Right ventricle myocardium superior (tissue), 1 donor: ENCODE measurements around the gene PIP5K1B. TPM values are rescaled to one million over a fixed set of nuclear protein-coding genes. Genes with fewer than 3 reads are reported as not detected.
"Not testable (repeated sequence)": the region's sequence is repeated elsewhere in the genome, so short reads cannot be mapped to it uniquely, and the experiment has no call there.

ENCODE experiments used
- ATAC-seq: fragments of 200-7000 bp; cut with Tn5 transposase; one replicate; pipeline ENCODE4 v1.9.1; 2020; ENCODE audit warnings: mild to moderate bottlenecking; ENCODE audit not compliant: poor library complexity
- DNase-seq: peaks from one replicate; pipeline ENCODE4 v3.0.0-alpha.2; 2020
- intact Hi-C: fragments of 100-400 bp; cut with DNase I; formaldehyde crosslinking; loops from one replicate; pipeline ENCODE4 v1.11.2; 2022
- long read RNA-seq: library from polyadenylated mRNA; unstranded; transcript quantifications from one replicate; pipeline ENCODE4 v2.0.0, GENCODE V29; 2021
- total RNA-seq: library from RNA; stranded (reverse); fragmentation: NEBNext Ultra II Directional; extraction: Animal tissue kit (Norgen Biotek cat#: 25700); gene quantifications from one replicate; pipeline ENCODE4 v1.2.1, GENCODE V29; 2021
- donor health status: DM: no; HTN: yes; CAD: no; lungs with severe emphysema.

PIP5K1B gene, protein sequence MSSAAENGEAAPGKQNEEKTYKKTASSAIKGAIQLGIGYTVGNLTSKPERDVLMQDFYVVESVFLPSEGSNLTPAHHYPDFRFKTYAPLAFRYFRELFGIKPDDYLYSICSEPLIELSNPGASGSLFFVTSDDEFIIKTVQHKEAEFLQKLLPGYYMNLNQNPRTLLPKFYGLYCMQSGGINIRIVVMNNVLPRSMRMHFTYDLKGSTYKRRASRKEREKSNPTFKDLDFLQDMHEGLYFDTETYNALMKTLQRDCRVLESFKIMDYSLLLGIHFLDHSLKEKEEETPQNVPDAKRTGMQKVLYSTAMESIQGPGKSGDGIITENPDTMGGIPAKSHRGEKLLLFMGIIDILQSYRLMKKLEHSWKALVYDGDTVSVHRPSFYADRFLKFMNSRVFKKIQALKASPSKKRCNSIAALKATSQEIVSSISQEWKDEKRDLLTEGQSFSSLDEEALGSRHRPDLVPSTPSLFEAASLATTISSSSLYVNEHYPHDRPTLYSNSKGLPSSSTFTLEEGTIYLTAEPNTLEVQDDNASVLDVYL
- total RNA-seq, result 62.8 TPM
- long read RNA-seq, transcript PIP5K1B-201 (16 exons, 2,654 nt), result major isoform, 19 of 54 reads
- long read RNA-seq, partial matches to known transcripts, result 12 of 54 reads
- long read RNA-seq, other reads (novel, unspliced or antisense), result 21 of 54 reads

DNA sequence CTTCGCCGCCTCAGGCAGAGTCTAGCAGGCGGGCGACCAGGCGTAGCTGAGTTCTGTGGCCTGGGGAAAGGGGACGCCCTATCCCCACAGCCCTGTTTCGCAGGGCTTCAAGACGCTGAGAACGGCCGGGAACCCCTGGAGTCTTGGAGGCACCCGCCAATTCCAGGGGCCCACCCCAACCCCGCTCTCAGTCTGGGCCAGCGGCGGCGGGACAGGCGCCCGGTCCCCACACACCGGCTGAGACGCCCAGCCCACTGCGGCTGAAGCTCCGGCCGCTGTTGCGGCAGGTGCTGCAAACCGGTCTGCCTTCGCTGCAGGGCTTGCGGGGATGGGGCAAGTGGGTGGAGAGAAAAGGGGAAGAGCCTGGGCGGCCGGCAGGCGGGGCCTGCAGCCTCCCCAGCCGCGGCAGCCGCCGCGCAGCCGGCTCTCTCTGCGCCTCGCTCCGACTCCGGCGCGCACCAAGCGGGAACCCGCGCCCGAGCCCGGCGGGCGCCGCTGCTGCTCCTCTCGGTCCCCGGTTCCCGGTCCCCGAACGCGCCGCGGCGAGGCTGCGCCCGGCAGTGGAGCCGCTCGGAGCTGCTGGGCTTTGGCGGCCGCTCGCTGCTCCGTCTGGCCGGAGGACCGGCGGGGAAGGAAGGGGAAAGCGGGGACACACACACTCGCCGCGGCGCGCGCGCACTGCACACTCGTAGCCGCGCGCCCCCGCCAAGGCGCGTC lies at the start of gene PIP5K1B:
Gene PIP5K1B (plus strand): TSS at position 427 of the 717 bp plus-strand sequence. CDS start 117,375 bp downstream, outside the sequence.
- intact Hi-C loops, result loop anchor here (5.0 kb wide), 1 partner anchor 118 kb away; no protein-coding TSS in a partner anchor
- DNase-seq, result peak; percentile 85
- peak; percentile 90 for ATAC-seq

DNA sequence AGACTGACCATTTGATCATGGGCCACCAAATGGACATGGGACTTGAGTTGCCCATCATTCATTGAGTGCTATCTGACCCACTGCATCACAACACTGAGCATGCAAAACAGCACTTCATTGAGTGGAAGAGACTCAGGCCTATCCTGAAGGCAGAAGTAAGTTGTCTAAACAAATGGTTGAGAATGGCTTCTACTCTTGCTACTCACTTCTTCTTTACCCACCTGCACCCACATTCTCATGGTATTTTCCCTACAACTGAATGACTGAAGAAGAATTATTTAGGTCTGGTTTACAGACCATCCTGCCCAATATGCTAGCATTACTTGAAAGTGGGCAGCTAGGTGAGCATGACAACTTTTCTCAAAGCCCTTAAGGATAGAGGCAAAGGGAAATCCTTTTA lies 41.0 kb upstream of the PIP5K1B start:
- intact Hi-C loops, result no loop called here
- DNase-seq, result no peak
- no peak for ATAC-seq

DNA sequence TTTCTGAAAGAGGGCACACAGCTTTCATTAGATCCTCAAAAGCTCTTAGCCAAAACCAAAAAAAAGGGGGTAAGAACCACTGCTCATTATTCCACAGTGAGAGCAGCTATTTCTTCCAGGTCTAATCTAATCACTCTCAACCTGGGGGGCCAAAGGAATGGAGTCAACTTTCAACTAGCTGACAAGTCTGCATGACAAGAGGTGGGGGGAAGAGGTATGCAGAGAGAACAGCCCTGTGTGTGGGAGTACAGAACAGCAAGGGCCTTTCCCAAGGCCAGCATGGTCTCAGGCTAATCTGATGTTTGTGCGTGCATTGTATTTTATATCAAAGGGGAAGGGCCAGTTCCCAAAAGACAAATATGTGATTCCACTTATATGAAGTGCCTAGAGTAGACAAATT lies 36.9 kb upstream of the PIP5K1B start:
- no peak for DNase-seq
- intact Hi-C loops, result no loop called here
- no peak for ATAC-seq

DNA sequence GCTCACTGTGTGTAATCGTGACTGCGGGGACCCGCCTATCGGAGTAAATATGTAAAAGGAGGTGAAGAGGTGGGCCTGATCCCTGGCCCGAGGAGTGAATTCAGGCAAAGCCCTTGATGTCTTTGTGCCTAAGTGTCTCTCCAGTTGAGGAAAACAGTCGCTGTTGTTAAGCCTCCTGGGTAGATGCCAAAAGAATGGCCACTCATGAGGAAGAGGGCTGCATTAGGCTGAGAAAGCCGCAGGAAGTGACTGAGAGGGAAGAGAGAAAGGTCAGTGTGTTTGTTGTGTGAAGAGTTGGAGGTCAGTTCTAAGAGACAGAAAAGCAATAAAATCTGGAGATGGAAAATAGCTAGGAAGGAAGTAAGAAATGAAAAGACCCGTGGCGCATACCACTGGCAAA lies 35.8 kb upstream of the PIP5K1B start:
- intact Hi-C loops, result no loop called here
- ATAC-seq (no peak), DNase-seq (no peak)

DNA sequence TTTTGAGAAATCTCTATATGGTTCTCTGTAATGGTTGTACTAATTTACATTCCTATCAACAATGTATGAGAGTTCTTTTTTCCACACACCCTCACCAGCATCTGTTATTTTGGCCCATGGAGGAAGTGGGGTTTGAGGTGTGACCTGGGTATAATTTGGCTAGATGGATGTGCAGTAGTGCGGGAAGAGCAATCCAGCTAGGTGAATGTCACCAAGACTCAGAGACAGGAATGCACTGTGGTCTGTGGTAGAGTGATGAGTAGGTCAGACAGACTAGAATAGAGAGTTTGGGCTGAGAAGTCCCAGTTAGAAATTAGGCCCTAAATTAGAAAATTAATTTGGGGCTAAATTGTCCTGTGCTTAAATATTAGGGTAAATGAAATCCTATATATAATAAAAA lies 32.8 kb upstream of the PIP5K1B start:
- no peak for DNase-seq
- ATAC-seq, result no peak
- intact Hi-C loops, result no loop called here

DNA sequence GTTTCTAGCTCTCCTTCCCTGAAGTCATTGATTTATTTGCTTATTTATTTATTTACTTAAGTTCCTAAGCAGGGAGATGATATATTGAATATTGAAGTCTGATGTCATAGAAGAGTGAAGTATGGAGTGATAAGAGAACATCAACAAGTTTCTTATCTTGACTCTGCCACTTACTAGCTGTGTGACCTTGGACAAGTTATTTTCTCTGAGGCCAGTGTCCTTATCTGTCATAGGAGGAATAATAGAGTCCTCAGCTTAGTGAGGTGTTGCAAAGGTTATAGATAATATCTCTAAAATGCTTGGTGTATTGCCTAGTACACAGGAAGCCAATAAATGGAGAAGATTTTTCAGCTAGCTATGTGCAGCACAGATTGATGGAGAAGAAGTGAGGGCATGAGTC lies 32.4 kb upstream of the PIP5K1B start:
- ATAC-seq, result peak; percentile 55
- intact Hi-C loops, result no loop called here
- no peak for DNase-seq

DNA sequence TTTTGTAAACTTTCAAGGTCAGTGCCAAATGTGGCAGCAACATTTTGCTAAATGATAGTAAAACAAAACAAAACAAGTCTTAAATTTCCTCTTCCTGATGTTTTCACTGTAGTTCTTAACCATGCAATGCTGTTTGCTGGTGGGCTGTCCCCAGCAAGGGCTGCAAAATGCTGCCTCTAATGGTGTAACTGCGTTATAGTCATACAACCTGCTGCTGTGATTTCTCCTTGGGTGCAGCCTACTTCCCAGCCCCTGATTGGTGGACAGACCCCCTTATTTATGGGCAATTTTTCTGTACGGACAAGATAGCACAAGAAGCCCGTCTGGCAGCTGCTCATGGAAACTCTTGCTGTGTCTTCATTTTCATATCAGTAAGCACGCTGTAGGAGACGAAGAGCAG lies 26.6 kb upstream of the PIP5K1B start:
- ATAC-seq (peak; percentile 82), DNase-seq (no peak)
- intact Hi-C loops, result no loop called here

DNA sequence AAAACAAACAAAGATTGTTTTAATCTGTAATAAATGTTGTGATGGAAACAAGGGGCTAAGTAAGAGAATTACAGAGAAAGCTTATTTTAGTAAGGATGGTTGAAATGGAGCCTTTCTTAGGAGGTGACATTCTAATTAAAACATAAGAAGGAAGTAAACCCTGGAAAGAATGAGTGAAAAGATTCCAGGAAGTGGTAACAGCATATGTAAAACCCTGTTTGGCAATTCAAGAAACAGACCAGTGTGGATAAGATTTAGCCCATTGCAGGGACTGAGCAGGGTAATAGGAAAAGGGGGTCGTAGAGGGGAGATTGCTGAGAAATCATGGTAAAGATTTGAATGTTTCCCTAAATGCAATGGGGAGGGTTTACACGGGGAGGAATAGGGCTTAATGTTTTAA lies 21.6 kb upstream of the PIP5K1B start:
- ATAC-seq (no peak), DNase-seq (no peak)
- intact Hi-C loops, result no loop called here

DNA sequence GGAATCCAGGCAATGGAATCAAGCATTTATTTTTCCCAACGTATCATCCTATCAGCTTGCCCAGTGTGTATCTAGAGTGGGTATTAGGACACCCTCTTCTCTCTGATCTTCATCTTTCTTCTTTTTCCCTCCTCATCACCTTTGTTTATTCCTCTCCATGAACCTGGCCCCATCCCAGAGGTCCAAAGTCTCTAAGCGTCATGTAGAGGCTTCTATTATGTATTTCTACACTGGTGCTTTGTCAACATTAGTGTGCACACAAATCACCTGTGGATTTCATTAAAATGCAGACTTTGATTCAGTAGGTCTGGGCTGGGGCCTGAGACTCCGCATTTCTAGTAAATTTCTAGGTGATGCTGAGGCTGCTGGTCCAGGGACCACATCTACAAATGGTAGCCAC lies 19.8 kb upstream of the PIP5K1B start:
- DNase-seq (no peak), ATAC-seq (no peak)
- intact Hi-C loops, result loop anchor here (5.0 kb wide), 1 partner anchor 48 kb away; no protein-coding TSS in a partner anchor

DNA sequence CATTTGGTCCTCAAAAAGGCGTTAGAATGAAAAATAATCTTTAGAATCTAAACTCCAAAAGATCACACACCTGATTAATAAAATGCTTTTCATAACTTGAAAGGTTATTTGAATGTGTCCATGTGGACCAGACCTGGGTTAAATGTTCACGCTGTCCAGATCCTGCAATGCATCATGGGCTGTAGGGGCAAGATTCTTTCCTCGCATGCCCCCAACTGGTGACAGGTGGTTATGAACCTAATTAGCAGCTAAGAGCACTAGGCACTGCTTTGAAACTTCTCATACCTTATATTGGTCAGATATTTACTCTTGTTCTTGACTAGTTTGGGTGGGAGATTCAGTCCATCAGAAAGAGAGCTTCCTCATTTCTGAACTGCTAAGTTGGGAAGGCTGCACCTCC lies 19.3 kb upstream of the PIP5K1B start:
- intact Hi-C loops, result loop anchor here (5.0 kb wide), 1 partner anchor 48 kb away; no protein-coding TSS in a partner anchor
- DNase-seq, result no peak
- no peak for ATAC-seq

DNA sequence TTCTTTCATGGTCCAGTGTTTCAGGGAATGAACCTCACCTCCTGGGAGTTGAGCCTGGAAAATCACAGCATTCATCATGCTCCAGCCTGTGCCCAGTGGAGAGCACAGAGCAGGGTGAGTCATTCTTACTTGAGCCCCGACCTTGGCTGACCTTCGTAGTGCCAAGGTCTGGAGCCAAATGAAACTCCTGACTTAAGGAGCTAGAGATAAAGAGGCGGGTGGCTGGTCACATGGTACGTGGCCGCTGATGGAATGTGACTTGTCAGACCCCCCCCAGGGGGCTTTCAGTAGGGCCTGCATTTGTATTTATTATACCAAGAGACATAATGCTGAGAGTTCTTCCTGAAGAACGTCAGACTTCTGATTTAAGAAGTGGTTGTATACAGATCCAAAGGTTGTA lies 15.0 kb upstream of the PIP5K1B start:
- peak; percentile 91 for ATAC-seq
- intact Hi-C loops, result loop anchor here (10.0 kb wide), 1 partner anchor 305 kb away; no protein-coding TSS in a partner anchor
- peak; percentile 49 for DNase-seq

DNA sequence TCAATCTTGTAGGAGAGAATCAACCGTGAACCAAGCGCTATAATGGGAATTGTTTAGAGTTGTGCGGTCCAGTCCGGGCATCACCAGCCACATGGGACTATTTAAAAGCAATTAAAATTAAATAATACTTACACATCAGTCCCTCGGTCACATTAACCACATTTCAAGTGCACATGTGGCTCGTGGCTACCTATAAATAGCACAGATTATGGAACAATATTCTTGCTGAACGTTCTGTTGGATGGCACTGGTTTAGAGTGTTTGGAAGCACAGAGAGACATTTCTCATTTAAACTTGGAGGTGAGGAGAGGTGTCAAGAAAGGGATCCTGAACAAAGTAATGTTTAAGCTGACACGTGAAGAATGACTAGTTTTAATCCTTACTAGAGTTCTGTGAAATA lies 12.5 kb upstream of the PIP5K1B start:
- ATAC-seq (peak; percentile 51), DNase-seq (no peak)
- intact Hi-C loops, result loop anchor here (10.0 kb wide), 1 partner anchor 302 kb away; no protein-coding TSS in a partner anchor

DNA sequence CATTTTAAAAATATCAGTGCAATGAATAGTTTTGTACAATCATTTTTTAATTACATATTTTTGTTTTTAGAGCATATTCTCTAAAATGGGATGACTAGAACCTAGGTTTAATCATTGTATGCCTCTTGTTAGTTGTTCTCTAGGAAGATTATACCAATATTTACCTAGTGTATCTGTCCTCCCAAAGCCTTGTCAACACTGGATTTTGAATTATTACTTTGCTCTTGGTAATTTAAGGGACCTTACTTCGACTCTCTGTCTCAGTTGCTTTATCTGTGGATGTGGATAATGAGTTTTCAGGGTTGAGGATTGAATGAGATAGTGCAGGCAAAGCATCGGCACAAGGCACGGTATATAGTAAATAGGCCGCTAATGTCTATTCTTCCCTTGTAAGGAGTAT lies 10.9 kb upstream of the PIP5K1B start:
- intact Hi-C loops, result loop anchor here (10.0 kb wide), 1 partner anchor 301 kb away; no protein-coding TSS in a partner anchor
- no peak for DNase-seq
- ATAC-seq, result no peak

DNA sequence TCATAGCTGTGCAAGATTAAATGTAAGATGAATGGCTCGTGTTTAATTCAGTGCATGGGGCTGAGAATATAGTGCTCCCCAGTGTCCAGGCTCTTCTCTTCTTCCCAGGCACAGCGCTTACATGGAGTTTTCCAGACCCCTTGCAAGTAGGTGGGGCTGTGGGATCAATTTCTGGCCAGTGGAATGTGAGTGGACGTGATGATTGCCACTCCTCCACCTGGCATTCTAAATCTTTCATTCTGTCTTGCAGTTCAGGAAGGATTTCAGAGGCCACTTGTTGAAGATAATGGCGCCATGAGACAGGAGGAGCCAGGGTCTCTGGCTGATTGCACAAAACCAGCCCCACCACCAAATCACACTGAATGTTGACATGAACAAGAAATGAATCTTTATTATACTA lies 7.2 kb upstream of the PIP5K1B start:
- no peak for ATAC-seq
- intact Hi-C loops, result loop anchor here (10.0 kb wide), 1 partner anchor 297 kb away; no protein-coding TSS in a partner anchor
- no peak for DNase-seq

DNA sequence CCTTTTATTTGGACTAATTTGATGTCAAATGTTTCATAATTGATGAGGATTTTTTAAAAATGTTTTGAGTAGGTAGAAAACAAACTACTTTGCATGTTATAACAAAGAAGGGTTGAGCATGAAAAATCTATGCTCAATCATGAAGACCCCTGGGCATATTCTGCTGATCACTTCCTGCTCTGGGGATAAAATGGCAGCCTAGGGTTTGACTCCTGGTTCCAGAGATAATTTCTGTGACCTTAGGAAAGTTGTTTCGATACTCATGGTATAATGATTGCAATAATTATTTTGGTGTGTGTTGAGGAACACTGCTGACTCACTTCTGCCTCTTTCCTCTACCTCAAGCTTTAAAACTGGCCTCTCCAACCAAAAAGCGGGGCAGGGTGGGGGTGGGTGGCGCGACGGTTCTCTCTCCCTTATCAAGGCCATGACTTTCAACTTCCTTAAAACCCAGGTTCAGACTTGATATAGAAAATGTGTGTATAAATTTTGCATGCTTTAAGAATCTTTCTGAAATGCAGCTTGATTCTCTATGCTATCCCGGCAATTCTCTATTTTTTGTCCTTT lies 6.0 kb upstream of the PIP5K1B start:
- no peak for DNase-seq
- ATAC-seq, result no peak
- intact Hi-C loops, result loop anchor here (10.0 kb wide), 1 partner anchor 296 kb away; no protein-coding TSS in a partner anchor

DNA sequence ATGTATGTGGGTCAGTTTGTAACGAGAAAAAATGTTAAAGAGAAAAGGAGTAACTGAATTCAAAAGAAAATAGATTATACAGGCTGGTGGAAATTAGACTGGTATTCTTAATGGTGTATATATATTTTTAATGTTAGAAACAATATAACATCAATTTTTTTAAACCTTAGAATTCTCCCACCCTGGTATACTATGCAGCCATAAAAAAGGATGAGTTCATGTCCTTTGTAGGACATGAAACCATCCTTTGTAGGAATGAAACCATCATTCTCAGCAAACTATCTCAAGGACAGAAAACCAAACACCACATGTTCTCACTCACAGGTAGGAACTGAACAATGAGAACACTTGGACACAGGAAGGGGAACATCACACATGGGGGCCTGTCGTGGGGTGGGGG lies 5.4 kb upstream of the PIP5K1B start:
- not testable (repeated sequence) for DNase-seq, ATAC-seq

DNA sequence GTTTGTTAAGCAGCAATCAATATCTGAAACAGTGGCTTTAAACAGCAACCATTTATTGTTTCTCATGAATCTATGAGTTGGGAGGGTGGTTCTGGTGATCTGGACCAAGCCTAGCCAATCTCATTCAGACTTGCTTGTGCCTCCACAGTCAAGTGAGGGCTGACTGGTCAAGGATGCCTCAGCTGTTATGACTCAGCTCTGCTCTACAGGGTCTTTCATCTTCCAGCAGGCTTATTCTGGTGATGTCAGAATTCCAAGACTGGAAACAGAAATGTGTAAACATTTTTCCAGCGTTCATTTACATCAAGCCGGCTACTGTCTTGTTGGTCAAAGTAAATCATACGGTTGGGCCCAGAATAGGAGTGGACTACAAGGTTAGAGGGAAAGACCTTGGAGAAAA lies 2.5 kb upstream of the PIP5K1B start:
- ATAC-seq (no peak), DNase-seq (no peak)
- intact Hi-C loops, result loop anchor here (5.0 kb wide), 1 partner anchor 115 kb away; no protein-coding TSS in a partner anchor

More for the DNA sequence above, 5.4 kb upstream of the PIP5K1B start:
- intact Hi-C loops, result loop anchor here (5.0 to 10.0 kb wide), 2 partner anchors 112 to 295 kb away; no protein-coding TSS in a partner anchor

DNA sequence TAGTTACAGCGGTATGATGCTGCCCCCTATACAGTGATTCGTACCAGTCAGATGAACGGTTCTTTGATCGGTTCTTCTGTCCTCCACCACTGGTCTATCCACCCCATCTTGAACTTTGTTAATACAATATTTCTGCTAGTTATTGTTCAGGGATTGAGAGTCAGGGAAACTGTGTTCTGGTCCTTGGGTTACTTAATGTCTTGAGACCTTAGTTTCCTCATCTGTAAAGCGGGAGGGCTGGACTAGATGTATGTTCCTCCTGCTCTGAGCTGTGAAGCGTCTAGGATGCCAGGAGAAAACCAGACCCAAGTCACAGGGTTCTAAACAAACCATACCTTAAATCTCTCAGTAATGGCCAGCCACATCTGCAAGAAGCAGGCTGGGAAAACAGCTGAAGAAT lies 1.4 kb upstream of the PIP5K1B start:
- ATAC-seq (no peak), DNase-seq (no peak)
- intact Hi-C loops, result loop anchor here (5.0 kb wide), 1 partner anchor 116 kb away; no protein-coding TSS in a partner anchor

DNA sequence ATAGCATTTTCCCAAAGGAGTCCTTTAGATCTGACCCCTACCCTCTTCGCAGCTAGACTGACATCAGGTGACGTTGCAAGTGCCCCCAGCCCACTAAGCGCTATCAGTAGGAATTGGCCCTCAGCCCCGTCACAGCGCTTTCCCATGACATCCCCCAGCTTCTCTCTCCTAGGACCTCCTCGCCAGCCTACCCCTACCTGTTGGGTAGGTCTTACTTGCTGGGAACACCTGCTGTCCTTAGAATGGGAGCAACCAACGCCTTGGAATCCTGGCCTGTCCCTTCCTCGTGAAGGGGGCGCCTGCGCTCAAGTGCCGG lies 584 bp upstream of the PIP5K1B start:
- ATAC-seq (no peak), DNase-seq (no peak)
- intact Hi-C loops, result loop anchor here (5.0 kb wide), 1 partner anchor 117 kb away; no protein-coding TSS in a partner anchor
